ENCODE results near the gene SAG.

Gene SAG

DNA sequence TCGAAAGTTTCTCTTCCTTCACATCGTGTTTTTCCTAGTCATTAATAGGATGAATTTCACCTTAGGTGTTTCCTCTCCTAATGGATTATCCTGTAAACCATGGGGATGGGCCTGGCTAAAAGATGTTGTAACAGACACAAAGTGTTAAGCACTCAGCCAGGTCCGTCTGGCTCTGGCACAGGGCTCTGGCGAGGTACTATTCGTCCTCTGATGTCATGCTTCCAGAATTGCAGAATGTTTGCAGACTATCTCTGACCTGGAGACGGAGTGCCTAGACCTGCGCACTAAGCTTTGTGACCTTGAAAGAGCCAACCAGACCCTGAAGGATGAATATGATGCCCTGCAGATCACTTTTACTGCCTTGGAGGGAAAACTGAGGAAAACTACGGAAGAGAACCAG lies 42.9 kb upstream of the SAG start:
- H3K4me3 ChIP-seq (ENCODE audit: low read depth, low read length): no peak overlapping the region
- no peak for DNase-seq (ENCODE audit: low read depth)
- TF ChIP-seq, protein P1, sequence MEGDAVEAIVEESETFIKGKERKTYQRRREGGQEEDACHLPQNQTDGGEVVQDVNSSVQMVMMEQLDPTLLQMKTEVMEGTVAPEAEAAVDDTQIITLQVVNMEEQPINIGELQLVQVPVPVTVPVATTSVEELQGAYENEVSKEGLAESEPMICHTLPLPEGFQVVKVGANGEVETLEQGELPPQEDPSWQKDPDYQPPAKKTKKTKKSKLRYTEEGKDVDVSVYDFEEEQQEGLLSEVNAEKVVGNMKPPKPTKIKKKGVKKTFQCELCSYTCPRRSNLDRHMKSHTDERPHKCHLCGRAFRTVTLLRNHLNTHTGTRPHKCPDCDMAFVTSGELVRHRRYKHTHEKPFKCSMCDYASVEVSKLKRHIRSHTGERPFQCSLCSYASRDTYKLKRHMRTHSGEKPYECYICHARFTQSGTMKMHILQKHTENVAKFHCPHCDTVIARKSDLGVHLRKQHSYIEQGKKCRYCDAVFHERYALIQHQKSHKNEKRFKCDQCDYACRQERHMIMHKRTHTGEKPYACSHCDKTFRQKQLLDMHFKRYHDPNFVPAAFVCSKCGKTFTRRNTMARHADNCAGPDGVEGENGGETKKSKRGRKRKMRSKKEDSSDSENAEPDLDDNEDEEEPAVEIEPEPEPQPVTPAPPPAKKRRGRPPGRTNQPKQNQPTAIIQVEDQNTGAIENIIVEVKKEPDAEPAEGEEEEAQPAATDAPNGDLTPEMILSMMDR (conservative IDR thresholded peaks at IDR 0.05; ENCODE audit: low read depth, low read length): no peak

GRCh38 chr2:233265899-233266431 lies 41.7 kb upstream of the SAG start:
- no peak overlapping the region for H3K4me3 ChIP-seq (ENCODE audit: low read depth, low read length)
- no peak for DNase-seq (ENCODE audit: low read depth)
- TF ChIP-seq, protein P1 (conservative IDR thresholded peaks at IDR 0.05; ENCODE audit: low read depth, low read length): no peak

- H3K4me3 ChIP-seq (ENCODE audit: low read depth, low read length): no peak overlapping the region
- TF ChIP-seq, protein P1 (conservative IDR thresholded peaks at IDR 0.05; ENCODE audit: low read depth, low read length): no peak
- no peak for DNase-seq (ENCODE audit: low read depth)
Observed at GRCh38 chr2:233266481-233266880, 41.1 kb upstream of the SAG start.

GRCh38 chr2:233267516-233268245 lies 39.9 kb upstream of the SAG start:
- no peak for DNase-seq (ENCODE audit: low read depth)
- H3K4me3 ChIP-seq (ENCODE audit: low read depth, low read length): no peak overlapping the region
- TF ChIP-seq, protein P1 (conservative IDR thresholded peaks at IDR 0.05; ENCODE audit: low read depth, low read length): no peak

DNA sequence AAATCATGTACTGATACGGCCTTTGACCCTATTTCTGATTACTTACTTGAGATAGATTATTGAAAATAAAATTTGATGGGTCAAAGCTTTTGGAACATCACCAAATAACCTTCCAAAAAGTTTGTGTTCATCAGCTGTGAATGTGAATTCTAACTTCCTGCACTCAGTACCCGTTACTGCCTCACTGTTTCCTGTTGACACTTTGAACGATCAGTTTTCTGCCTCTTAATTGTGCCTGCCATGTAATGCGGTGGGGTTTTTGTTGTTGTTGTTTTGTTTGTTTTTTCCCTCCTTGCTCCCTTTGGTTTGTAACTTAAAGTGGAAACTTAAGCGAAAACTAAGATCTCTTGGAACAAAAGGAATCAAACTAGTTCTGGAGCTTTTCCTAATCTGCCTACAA lies 37.2 kb upstream of the SAG start:
- no peak for DNase-seq (ENCODE audit: low read depth)
- no peak overlapping the region for H3K4me3 ChIP-seq (ENCODE audit: low read depth, low read length)
- TF ChIP-seq, protein P1 (conservative IDR thresholded peaks at IDR 0.05; ENCODE audit: low read depth, low read length): no peak

DNA sequence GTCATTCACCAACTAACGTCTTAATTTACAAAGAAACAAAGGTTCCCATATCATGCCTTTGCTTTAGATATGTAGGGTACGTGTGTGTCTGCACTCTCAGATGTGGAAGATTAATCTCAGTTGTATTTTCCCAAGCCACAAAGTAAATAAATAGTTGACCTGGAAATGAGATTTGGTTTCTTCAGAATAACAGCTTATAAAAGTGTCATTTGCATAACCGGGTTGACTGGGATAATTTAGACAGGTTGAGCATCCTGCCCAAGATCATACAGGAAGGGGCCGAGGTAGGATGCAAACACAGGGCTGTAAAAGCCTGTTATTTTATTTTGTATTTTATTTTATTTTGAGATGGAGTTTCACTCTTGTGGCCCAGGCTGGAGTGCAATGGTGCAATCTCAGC lies 36.7 kb upstream of the SAG start:
- H3K4me3 ChIP-seq (ENCODE audit: low read depth, low read length): no peak overlapping the region
- no peak for DNase-seq (ENCODE audit: low read depth)
- TF ChIP-seq, protein P1 (conservative IDR thresholded peaks at IDR 0.05; ENCODE audit: low read depth, low read length): no peak

- DNase-seq (ENCODE audit: low read depth): no peak
- TF ChIP-seq, protein P1 (conservative IDR thresholded peaks at IDR 0.05; ENCODE audit: low read depth, low read length): no peak
- no peak overlapping the region for H3K4me3 ChIP-seq (ENCODE audit: low read depth, low read length)
Observed at GRCh38 chr2:233271693-233272092, 35.9 kb upstream of the SAG start.

All from choroid plexus epithelial cell (primary cell).